GM12801 (cell line): Measurements from ENCODE around the gene RMDN3.

Source experiments
- TF ChIP-seq, protein P1 (sequence below): IDR thresholded peaks from one replicate; pipeline ENCODE4 v1.5.1; 2011; ENCODE audit warnings: control low read depth; ENCODE audit not compliant: insufficient read length; ENCODE audit errors: extremely low read depth

RMDN3 gene

GRCh38 chr15:40766194-40766815 lies 11.3 kb upstream of the RMDN3 start:
- TF ChIP-seq, protein P1, sequence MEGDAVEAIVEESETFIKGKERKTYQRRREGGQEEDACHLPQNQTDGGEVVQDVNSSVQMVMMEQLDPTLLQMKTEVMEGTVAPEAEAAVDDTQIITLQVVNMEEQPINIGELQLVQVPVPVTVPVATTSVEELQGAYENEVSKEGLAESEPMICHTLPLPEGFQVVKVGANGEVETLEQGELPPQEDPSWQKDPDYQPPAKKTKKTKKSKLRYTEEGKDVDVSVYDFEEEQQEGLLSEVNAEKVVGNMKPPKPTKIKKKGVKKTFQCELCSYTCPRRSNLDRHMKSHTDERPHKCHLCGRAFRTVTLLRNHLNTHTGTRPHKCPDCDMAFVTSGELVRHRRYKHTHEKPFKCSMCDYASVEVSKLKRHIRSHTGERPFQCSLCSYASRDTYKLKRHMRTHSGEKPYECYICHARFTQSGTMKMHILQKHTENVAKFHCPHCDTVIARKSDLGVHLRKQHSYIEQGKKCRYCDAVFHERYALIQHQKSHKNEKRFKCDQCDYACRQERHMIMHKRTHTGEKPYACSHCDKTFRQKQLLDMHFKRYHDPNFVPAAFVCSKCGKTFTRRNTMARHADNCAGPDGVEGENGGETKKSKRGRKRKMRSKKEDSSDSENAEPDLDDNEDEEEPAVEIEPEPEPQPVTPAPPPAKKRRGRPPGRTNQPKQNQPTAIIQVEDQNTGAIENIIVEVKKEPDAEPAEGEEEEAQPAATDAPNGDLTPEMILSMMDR = no peak

GRCh38 chr15:40764629-40765103 lies 9.6 kb upstream of the RMDN3 start:
- TF ChIP-seq, protein P1 = no peak

- TF ChIP-seq, protein P1 = no peak
Observed at GRCh38 chr15:40763801-40764628, 9.0 kb upstream of the RMDN3 start, which contains the start of gene GCHFR. TSS of gene GCHFR (plus strand) at chr15:40764068. CDS start at chr15:40764181, 113 bp downstream.

DNA sequence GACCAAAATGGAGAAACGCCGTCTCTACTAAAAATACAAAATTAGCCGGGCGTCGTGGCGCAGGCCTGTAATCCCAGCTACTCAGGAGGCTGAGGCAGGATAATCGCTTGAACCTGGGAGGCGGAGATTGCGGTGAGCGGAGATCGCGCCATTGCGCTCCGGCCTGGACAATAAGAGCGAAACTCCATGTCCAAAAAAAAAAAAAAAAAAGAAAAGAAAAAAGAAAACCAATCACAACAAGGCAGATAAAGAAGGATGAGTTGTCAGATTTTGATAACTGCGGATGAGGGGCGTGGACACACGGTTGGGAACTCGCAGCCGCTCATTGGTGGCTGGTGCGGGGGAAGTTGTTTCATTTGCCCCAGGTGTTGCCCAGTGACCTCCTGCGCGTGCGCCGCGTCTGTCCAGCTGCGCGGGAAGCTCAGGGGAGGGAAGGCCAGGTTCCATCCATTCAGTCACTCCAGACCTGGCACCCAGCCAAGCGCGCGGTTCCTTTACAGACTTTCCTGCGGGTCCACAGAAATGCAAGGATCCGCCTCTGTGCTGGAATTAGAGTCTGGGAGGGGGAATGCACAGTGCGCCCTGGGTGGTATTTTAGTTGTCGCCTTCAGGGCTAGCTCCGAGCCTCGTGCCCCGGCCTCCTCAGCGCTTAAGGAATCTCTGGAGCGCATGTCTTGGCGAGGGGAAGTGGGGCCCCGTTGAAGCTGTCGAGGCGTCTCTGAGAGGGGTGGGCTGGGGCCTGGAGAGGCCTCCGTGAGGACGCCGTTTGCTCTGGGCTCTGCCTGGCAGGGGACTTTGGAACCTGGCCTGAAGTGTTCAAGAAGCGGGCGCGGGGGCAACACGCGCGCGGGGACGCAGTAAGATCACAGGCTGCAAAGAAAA lies 8.1 kb upstream of the RMDN3 start:
- TF ChIP-seq, protein P1 = no peak

DNA sequence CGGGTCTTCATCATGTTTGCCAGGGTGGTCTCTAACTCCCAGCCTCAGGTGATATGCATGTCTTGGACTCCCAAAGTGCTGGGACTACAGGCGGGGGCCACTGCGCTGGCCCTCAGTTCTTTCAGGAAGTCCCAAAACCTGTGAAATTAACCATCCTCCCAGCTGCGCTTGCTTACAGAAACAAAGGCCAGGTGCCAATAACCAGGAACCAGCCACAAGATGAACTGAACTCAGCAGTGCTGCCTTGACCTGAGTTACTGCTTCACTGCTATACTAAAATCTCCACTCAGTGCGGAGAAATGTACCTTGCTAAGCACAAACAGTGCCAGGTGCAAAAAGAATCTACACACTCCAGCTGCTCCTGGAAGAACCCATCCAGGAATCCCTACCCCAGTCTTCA lies 4.9 kb upstream of the RMDN3 start:
- TF ChIP-seq, protein P1 = no peak

DNA sequence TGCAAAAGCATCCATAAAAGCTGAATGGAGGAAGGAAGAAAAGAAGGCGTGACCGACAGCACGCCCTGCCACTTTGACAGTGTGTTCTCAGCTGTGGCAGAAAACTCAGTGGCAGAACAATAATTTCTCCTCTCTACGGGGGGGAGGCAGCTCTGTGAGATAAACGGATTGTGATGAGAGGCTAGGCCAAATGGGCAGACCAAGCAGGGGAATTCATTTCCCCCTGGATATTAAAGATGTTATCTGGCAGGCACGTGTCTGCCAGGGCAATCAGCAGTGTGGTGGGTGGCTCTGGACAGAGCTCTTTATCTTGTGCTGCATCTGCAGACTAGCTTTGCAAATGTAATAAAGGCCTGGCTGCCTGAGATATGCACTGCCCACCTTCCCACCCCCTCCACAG lies 1.9 kb upstream of the RMDN3 start:
- TF ChIP-seq, protein P1 = no peak

DNA sequence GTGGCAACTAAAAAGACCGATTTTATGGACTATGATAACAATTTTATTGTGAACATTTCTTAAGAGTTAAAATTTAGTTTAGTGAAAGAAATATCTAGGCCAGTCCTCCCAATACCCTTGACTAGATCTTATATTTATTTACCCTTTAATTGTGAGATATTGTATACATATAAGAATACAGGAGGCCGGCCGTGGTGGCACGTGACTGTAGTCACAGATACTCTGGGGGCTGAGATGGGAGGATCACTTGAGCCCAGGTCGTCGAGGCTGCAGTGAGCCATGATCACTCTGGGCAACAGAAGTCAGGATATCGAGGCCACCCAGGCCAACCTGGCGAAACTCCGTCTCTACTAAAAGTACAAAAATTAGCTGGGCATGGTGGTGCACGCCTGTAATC lies 756 bp upstream of the RMDN3 start:
- TF ChIP-seq, protein P1 = no peak
